WERI-Rb-1 (cell line): ENCODE data around the gene MMP24OS.

Experiments used
- DNase-seq: peaks from one replicate; pipeline ENCODE4 v3.0.0-alpha.2; 2020
- H3K27ac ChIP-seq: fragments of 250-450 bp; sonication (Bioruptor Pico); 2 replicates; pipeline ENCODE4 v1.5.1; 2020; ENCODE audit warnings: mild to moderate bottlenecking, moderate library complexity
- H3K27me3 ChIP-seq: fragments of 250-450 bp; sonication (Bioruptor Pico); 2 replicates; pipeline ENCODE4 v1.5.1; 2021; ENCODE audit warnings: mild to moderate bottlenecking, low read depth, moderate library complexity; ENCODE audit not compliant: insufficient read depth, severe bottlenecking
- H3K36me3 ChIP-seq: fragments of 250-450 bp; sonication (Bioruptor Pico); 2 replicates; pipeline ENCODE4 v1.5.1; 2020; ENCODE audit warnings: mild to moderate bottlenecking, moderate library complexity
- H3K4me3 ChIP-seq: 2 replicates; pipeline ENCODE4 v1.5.1; 2011; ENCODE audit warnings: low read depth, mild to moderate bottlenecking, control low read depth, low read length
- H3K9me3 ChIP-seq: fragments of 250-450 bp; sonication (Bioruptor Pico); 2 replicates; pipeline ENCODE4 v1.5.1; 2021; ENCODE audit warnings: mild to moderate bottlenecking, moderate library complexity; ENCODE audit not compliant: severe bottlenecking
- CTCF ChIP-seq: IDR thresholded peaks from 2 replicates; pipeline ENCODE4 v1.5.1; 2011; ENCODE audit warnings: low read depth, mild to moderate bottlenecking, control low read depth, inconsistent platforms, low read length

MMP24OS gene

DNA sequence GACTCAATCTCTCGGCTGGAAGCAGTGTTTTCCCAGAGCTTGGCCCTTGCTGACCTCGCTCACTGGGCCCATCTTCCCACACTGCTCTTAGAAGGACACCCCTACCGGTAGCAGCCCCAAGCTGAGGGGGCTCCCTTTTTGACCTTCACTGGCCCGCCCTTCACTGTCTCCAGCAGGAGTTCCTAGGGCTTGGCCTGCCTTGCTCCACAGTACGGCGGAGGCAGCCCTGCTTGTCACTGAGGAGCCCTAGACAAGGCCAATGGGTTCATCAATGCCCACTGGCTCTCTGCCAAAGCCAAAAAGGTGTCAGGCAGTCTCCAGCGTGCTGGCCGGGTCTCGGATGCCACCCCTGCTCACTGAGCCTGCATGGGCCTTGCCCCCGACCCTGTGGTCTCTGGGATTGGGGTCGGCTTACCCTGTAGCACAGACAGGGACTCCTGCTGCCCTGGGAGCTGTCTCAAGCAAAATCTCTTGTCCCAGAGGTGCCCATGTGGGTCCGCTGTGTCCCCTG lies 2.1 kb downstream of the MMP24OS start:
- DNase-seq, result no peak
- no peak for TF ChIP-seq CTCF
- Histone ChIP-seq H3K27me3 (no peaks in the 10 kb centered on the region), H3K9me3 (no peaks in the 10 kb centered on the region), H3K27ac (no peak overlapping the region), H3K4me3 (no peak overlapping the region), H3K36me3 (peaks cover 46% of the 10 kb centered on the region)

GRCh38 chr20:35274172-35275092 lies 3.5 kb downstream of the MMP24OS start:
- H3K36me3 ChIP-seq, result peaks cover 44% of the 10 kb centered on the region
- no peaks in the 10 kb centered on the region for H3K9me3 ChIP-seq
- H3K4me3 ChIP-seq, result no peak overlapping the region
- no peak overlapping the region for H3K27ac ChIP-seq
- H3K27me3 ChIP-seq, result no peaks in the 10 kb centered on the region
- no peak for TF ChIP-seq CTCF
- DNase-seq, result no peak

- Histone ChIP-seq H3K27ac (no peak overlapping the region), H3K4me3 (no peak overlapping the region), H3K27me3 (no peaks in the 10 kb centered on the region), H3K9me3 (no peaks in the 10 kb centered on the region), H3K36me3 (peaks cover 36% of the 10 kb centered on the region)
- no peak for TF ChIP-seq CTCF
- no peak for DNase-seq
Observed at GRCh38 chr20:35273449-35274171, 4.3 kb downstream of the MMP24OS start.

- H3K27ac ChIP-seq, result no peak overlapping the region
- H3K9me3 ChIP-seq, result no peaks in the 10 kb centered on the region
- no peak overlapping the region for H3K4me3 ChIP-seq
- TF ChIP-seq CTCF, result no peak
- no peak for DNase-seq
- H3K36me3 ChIP-seq, result peaks cover 32% of the 10 kb centered on the region
- H3K27me3 ChIP-seq, result no peaks in the 10 kb centered on the region
Observed at GRCh38 chr20:35271904-35272303, 6.0 kb downstream of the MMP24OS start.

GRCh38 chr20:35271073-35271882 lies 6.6 kb downstream of the MMP24OS start:
- Histone ChIP-seq H3K36me3 (peaks cover 30% of the 10 kb centered on the region), H3K27ac (no peak overlapping the region), H3K27me3 (no peaks in the 10 kb centered on the region), H3K4me3 (no peak overlapping the region), H3K9me3 (no peaks in the 10 kb centered on the region)
- TF ChIP-seq CTCF, result no peak
- DNase-seq, result no peak
